SU-DHL-6 (cell line): ENCODE measurements around the gene MYBPC3.

ENCODE experiments used
- H2AFZ ChIP-seq: fragments of 200-600 bp; sonication (generic); 2 replicates; pipeline ENCODE4 v1.6.1; 2014; ENCODE audit warnings: low read depth, mild to moderate bottlenecking, moderate library complexity, mixed read lengths, antibody characterized with exemption, low read length; ENCODE audit not compliant: severe bottlenecking
- H3F3A ChIP-seq: fragments of 200-600 bp; shearing (Covaris generic); 2 replicates; pipeline ENCODE4 v1.6.0; 2016; ENCODE audit warnings: antibody characterized with exemption, mild to moderate bottlenecking; ENCODE audit not compliant: insufficient read depth
- H3K27ac ChIP-seq: fragments of 200-600 bp; sonication (generic); 2 replicates; pipeline ENCODE4 v1.5.1; 2016; ENCODE audit warnings: low read depth, mild to moderate bottlenecking, low read length, moderate library complexity, mixed read lengths
- H3K27me3 ChIP-seq: fragments of 200-600 bp; sonication (generic), shearing (Covaris generic); 2 replicates; pipeline ENCODE4 v1.6.0; 2014; ENCODE audit warnings: mild to moderate bottlenecking, low read length
- H3K36me3 ChIP-seq: fragments of 200-600 bp; sonication (generic); 2 replicates; pipeline ENCODE4 v1.6.1; 2014; ENCODE audit warnings: mild to moderate bottlenecking, low read length, mixed read lengths
- H3K4me2 ChIP-seq: fragments of 300-600, 200-600 bp; shearing (Covaris generic), sonication (generic); 2 replicates; pipeline ENCODE4 v1.6.0; 2014; ENCODE audit warnings: low read length, low read depth, mild to moderate bottlenecking; ENCODE audit not compliant: poor library complexity, severe bottlenecking
- H3K4me3 ChIP-seq: fragments of 200-600 bp; sonication (generic); 2 replicates; pipeline ENCODE4 v1.5.1; 2014; ENCODE audit warnings: antibody characterized with exemption, low read length, mild to moderate bottlenecking, mixed read lengths; ENCODE audit not compliant: insufficient read depth, poor library complexity, severe bottlenecking
- H3K79me2 ChIP-seq: fragments of 200-600 bp; sonication (generic); 2 replicates; pipeline ENCODE4 v1.6.1; 2014; ENCODE audit warnings: mild to moderate bottlenecking, low read length, moderate library complexity; ENCODE audit not compliant: insufficient read depth
- H3K9ac ChIP-seq: fragments of 200-600 bp; sonication (generic); 2 replicates; pipeline ENCODE4 v1.7.0; 2014; ENCODE audit warnings: mild to moderate bottlenecking, low read length
- H3K9me2 ChIP-seq: fragments of 200-600 bp; sonication (generic); replicated peaks from 2 replicates; pipeline ENCODE4 v1.6.1; 2014; ENCODE audit warnings: low read length; ENCODE audit not compliant: insufficient read depth
- H3K9me3 ChIP-seq: fragments of 200-600 bp; sonication (generic); 2 replicates; pipeline ENCODE4 v1.6.1; 2014; ENCODE audit warnings: low read length, mixed read lengths; ENCODE audit not compliant: insufficient read depth
- H4K20me1 ChIP-seq: fragments of 200-600 bp; sonication (generic); 2 replicates; pipeline ENCODE4 v1.6.1; 2014; ENCODE audit warnings: low read depth, mild to moderate bottlenecking, antibody characterized with exemption, low read length, moderate library complexity, mixed read lengths
- CTCF ChIP-seq: fragments of 200-600 bp; sonication (generic); IDR thresholded peaks from one replicate; pipeline ENCODE4 v1.5.1; 2017; ENCODE audit warnings: antibody characterized with exemption, mild to moderate bottlenecking, low read length, moderate library complexity; ENCODE audit not compliant: insufficient read depth, poor library complexity, severe bottlenecking
- EZH2phosphoT487 ChIP-seq: fragments of 200-600 bp; sonication (generic), shearing (Covaris generic); conservative IDR thresholded peaks from 2 replicates; pipeline ENCODE4 v1.6.1; 2018; ENCODE audit warnings: mild to moderate bottlenecking, antibody characterized with exemption, low read length, moderate library complexity, mixed read lengths

The MYBPC3 gene

GRCh38 chr11:47345890-47346563, 6.5 kb downstream of the MYBPC3 start:
- Histone ChIP-seq H3K4me2 (no peak overlapping the region), H3K27ac (no peak overlapping the region), H3K9ac (no peak overlapping the region), H2AFZ (no peak overlapping the region), H3K9me3 (no peaks in the 10 kb centered on the region), H4K20me1 (no peaks in the 10 kb centered on the region), H3K27me3 (no peaks in the 10 kb centered on the region), H3K79me2 (no peaks in the 10 kb centered on the region), H3K4me3 (no peak overlapping the region), H3K36me3 (no peaks in the 10 kb centered on the region), H3K9me2 (no peaks in the 10 kb centered on the region), H3F3A (no peaks in the 10 kb centered on the region)
- no peak for TF ChIP-seq CTCF

- Histone ChIP-seq H3K79me2 (no peaks in the 10 kb centered on the region), H3K9ac (no peak overlapping the region), H3K4me3 (no peak overlapping the region), H3F3A (no peaks in the 10 kb centered on the region), H4K20me1 (no peaks in the 10 kb centered on the region), H3K27me3 (no peaks in the 10 kb centered on the region), H3K27ac (no peak overlapping the region), H2AFZ (no peak overlapping the region), H3K9me3 (no peaks in the 10 kb centered on the region), H3K9me2 (no peaks in the 10 kb centered on the region), H3K36me3 (no peaks in the 10 kb centered on the region), H3K4me2 (no peak overlapping the region)
- no peak for TF ChIP-seq EZH2phosphoT487
Observed at GRCh38 chr11:47342854-47343253, 9.6 kb downstream of the MYBPC3 start.

- no peaks in the 10 kb centered on the region for H3F3A ChIP-seq
- H3K27me3 ChIP-seq: no peaks in the 10 kb centered on the region
- H3K36me3 ChIP-seq: no peaks in the 10 kb centered on the region
- H3K4me2 ChIP-seq: no peak overlapping the region
- H3K9me2 ChIP-seq: no peaks in the 10 kb centered on the region
- no peak for TF ChIP-seq CTCF
- no peak for TF ChIP-seq EZH2phosphoT487
- H3K27ac ChIP-seq: no peak overlapping the region
- no peak overlapping the region for H2AFZ ChIP-seq
- no peak overlapping the region for H3K4me3 ChIP-seq
- no peaks in the 10 kb centered on the region for H3K9me3 ChIP-seq
- H4K20me1 ChIP-seq: no peaks in the 10 kb centered on the region
- H3K9ac ChIP-seq: no peak overlapping the region
- H3K79me2 ChIP-seq: no peaks in the 10 kb centered on the region
Observed at GRCh38 chr11:47342036-47342803, 10.3 kb downstream of the MYBPC3 start.
